Measurements from ENCODE around the gene CLMP.

The CLMP gene

DNA sequence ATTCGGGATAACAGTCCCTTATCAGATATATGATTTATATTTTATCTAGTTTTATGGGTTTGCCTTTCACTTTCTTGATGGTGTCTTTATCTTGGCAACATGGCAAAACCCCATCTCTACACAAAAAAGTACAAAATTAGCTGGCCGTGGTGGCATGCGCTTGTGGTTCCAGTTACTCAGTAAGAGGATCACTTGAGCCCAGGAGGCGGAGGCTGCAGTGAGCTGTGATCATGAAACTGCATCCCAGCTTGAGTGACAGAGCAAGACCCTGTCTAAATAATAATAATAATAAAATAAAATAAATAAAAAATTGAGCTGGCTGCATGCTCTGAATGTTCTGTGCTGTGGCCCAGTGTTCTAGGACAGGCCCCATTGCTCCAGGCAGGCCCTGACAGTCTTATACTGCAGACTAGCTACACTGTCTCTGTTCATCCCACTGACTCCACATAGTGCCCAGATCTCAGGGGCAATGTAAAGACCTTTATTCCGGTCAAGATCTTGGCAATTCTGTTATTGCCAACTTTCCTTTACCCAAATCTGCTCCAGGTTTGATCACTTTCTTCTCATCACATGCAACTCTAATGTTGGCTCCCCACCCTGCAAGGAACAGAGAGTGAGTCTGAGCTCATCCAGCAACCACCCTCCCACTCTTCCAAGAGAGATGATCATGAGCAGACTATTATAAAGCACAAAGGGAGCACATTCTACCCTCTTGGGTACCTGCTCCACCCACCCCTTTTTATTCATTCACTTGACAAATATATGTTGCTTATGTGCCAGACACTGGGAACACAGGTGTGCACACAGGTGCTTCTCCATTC lies 141.9 kb downstream of the CLMP start:
- DNase-seq: no peak

DNA sequence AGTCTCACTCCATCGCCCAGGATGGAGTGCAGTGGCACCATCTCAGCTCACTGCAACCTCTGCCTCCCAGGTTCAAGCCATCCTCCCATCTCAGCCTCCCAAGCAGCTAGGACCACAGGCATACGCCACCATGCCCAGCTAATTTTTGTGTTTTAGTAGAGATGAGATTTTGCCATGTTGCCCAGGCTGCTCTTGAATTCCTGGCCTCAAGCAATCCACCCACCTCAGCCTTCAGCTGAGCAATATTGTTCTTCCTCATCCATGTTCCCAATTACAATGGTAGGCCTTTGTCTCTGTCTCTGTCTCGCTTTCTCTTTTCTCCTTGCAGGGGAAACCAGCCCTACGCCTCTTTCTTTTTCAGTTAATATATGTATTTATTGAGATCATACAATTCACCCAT lies 143.4 kb downstream of the CLMP start:
- no peak for DNase-seq

DNA sequence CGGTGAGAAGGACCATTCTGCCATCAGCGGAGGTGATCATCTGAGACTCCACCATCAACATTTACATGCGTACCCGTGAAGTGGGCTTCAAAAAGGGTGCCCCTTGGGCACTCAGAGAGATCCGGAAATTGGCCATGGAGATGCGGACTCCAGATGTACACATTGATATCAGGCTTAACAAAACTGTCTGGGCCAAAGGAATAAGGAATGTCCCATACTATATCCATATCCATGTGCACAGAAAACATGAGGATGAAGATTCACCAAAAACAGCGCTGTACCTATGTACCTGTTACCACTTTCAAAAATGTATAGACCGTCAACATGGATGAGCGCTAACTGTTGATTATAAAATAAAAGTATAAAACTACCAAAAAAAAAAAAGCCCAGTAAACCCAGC lies 143.9 kb downstream of the CLMP start:
- DNase-seq: no peak

DNA sequence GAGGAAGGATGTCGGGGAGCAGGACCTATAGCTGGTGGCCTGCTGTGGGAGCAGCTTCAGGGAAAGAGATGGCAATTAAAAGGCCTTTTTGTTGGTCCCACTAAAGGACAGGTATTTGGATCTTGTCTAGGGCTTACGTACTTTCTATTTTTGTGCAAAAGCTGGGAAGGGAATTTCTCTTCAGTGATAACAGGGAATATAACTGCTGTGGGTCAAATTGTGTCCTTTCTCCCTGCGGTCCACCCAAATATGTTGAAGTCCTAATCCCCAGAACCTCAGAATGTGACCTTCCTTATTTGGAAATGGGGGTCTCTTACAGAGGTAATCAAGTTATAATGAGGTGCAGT lies 147.1 kb downstream of the CLMP start:
- DNase-seq: no peak

DNA sequence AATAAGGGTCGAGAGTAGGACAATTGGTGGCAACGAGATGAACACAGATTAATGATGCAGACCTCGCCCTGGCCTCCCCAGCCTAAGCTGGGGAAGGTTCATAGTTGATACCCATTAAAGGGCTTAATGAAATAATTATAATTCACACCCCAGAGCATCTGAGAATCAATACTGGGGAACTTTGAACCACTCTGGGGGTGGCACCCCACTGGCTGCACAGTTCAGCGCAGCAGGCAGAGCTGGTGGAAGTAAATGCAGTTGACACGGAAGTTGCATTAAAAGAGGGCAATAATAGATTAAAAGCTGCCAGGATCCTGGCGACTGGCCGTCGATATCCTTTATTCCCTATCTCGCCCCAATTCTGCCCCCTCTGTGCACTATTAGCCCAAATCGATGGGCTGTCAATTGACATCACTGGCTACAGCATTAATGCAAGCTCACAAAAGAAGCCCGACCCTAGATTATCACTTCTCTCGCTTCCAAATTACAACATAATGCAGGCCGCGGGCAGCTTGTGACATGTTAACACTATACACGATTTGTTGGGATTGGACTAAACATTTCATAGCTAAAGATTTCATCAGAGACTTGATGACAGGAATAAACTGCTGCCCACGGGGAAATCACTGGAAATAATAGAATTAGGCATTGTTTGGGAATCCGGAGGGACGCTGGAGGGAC lies 147.6 kb downstream of the CLMP start:
- no peak for DNase-seq

DNA sequence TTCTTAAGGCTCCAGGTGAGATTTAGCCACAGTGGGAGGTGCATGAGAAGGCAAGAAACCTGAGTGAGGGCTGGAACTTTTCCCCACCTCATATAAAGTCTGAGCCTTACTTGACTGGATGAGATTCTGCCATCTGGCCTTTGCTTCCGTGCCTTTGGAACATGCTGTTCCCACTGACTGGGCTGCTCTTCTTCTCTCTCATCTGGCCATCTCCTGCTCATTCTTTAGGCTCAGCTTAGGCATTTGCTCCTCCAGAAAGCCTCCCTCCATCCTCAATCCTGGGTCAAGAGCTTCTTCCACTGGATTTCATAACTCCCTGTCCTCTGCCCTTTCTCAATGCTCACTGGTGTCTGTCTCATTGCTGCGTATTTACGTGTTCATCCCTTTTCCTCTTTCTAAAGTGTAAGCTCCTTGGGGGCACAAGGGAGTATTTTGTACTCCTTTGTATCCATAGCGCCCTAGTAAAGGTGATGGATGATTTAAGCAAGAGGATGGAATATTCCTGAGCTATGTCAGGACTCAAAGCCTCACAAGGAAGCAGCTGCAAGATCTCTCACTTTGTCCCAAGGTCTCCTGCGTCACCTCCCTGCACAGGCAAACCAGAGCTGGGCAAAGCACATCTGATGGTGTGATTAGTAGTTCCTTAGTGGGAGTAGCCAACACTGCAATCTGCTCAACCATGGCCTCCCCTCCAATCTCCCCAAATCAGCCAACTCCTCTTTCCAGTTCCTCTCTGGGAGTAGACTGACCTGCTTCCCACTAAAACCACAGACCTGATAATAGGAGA lies 148.4 kb downstream of the CLMP start:
- no peak for DNase-seq

DNA sequence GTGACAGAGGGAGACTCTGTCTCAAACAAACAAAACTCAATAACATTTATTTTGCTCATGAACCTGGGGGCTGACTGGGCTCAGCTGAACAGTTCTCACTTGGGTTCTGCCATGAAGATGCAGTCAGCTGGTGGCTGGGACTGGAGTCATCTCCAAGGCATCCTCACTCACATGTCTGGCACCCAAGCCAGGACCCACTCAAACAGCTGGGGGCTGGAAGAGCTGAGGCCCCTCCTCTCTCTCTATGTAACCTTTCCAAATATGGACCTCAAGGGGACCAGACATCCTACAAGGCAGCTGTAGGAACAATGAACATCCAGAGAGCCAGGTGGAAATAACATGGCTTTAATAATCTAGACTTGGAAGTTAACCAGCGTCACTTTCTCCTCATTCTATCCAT lies 149.9 kb downstream of the CLMP start:
- DNase-seq: no peak

DNA sequence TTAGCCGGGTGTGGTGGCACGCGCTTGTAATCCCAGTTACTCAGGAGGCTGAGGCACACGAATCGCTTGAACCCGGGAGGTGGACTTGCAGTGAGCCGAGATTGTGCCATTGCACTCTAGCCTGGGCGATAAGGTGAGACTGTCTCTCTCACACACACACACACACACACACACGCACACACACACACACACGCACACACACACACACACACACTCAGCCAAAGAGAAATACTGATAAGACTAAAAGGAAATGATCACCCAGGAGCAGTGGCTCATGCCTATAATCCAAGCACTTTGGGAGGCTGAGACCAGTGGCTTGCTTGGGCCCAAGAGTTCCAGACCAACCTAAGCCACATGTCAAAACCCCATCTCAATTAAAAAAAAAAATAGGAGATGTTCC lies 153.9 kb downstream of the CLMP start:
- no peak for DNase-seq

DNA sequence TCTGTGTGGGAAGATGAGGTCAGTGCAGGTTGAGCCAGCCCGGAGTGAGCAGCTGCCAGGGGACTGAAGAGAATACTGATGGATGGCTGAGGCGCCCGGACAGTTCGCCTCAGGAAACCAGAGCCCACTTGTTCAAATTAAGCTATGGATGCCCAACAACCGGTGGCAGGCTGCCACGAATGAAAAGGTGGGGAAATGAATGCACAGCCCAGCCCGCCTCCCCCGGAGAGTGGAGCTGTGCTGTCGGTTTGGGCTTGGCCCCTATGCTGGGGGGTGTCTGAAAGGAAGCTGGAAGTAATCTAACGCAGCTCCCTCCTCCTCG lies 155.0 kb downstream of the CLMP start:
- DNase-seq: no peak

DNA sequence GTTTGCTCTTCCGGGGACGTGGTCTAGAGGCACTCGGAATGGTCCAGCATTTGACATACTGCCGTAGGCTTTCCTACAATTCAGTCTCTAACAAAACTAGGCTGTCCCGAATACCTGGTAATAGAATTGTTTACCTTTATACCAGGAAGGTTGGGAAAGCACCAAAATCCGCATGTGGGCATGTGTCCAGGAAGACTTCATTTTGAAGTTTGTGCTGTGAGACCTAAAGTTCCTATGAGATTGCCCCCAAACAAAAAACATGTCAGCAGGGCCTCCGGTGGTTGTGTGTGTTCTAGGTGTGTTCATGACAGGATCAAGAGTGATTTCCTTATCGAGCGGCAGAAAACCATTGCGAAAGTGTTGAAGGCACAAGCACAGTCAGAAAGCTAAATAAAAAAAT lies 159.2 kb downstream of the CLMP start:
- DNase-seq: no peak

DNA sequence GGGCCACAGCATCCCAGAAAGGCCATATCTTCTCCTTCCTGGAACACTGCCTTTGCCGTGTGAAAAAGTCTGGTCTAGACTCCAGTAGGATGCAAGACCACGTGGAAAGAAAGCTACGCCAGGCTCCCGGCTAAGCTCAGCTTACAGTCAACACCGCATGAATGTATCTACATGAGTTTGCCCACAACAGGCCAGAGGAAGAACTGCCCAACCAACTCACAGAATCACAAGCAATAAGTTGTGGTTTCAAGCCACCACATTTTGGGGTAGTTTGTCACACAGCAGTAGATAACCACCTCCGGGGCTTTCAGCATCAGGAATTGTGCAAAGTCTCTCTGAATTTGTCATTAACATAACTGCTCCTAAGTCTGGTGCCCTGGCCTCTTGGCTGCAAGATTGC lies 160.5 kb downstream of the CLMP start:
- DNase-seq: no peak

DNA sequence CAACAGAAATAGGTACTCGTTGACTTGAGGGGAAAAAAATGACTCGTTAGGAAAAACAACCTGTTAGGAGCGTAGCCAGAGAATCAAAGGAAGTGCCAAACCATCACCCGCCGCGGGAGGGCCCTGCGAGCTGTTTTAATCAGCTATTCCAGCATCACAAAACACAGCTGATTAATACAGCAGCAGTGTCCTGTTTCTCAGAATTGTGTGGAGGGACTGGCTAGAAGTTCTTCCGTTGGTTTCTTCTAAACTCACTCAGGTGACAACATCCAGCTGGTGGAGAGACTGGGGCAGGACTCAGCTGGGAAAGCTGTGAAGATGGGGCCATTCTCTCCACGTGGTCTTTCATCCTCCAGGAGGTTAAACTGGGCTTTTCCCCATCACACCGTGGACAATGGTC lies 161.2 kb downstream of the CLMP start:
- no peak for DNase-seq

DNA sequence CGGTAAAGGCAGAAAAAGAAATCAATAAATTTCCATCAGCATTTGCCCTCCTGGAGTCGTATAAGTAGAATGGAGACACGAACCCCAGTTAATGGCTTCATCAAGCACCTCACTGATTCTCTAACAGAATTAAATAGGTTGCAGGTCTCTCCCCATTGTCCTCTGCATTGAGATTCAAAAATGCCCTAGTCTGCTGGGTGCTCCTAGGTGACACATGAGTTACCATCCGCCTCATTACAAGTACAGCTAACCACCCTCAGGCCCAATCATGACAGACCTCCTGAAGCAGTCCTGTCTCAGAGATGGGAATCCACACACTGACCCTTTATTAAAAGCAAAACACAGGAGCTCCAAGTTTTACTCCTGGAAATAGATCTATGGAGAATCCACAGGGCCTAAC lies 164.5 kb downstream of the CLMP start:
- no peak for DNase-seq

DNA sequence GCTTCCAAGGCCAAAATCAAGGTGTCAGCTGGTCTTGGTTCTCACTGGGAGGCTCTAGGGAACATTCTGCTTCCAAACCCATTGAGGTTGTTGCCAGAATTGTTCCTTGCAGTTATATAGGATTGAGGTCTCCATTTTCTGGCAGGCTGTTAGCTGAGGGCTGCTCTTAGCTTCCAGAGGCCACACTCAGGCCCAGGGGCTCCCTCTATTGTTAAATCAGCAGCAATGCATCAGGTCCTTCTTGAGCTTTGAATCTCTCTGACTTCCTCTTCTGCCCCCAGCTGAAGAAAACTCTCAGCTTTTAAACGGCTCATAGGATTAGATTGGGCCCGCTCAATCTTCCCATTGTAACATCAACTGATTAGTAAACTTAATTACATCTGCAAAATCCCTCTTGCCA lies 174.1 kb downstream of the CLMP start:
- DNase-seq: peak; percentile 50

Measured in fibroblast of skin of right biceps (primary cell).